ENCODE measurements around the gene PPFIBP2.

PPFIBP2 gene

GRCh38 chr11:7513234-7514098 lies at the start of gene PPFIBP2:
Gene PPFIBP2, plus strand, starts transcription at chr11:7513999. Its CDS starts 35,477 bp downstream, at chr11:7549476.
- peak; percentile 96 for ATAC-seq
- TF ChIP-seq BACH2 (CRISPR knock-in tag; IDR thresholded peaks at IDR 0.05; ENCODE audit: borderline replicate concordance), result no peak
- TF ChIP-seq PPARA (CRISPR knock-in tag; IDR thresholded peaks at IDR 0.05; ENCODE audit: borderline replicate concordance), result no peak
- no peak for TF ChIP-seq TOX (CRISPR knock-in tag; IDR thresholded peaks at IDR 0.05; ENCODE audit: borderline replicate concordance)
- no peak for TF ChIP-seq ZC3H10 (CRISPR knock-in tag; IDR thresholded peaks at IDR 0.05)
- no peak for TF ChIP-seq ESRRG (CRISPR knock-in tag; IDR thresholded peaks at IDR 0.05)
- no peak for TF ChIP-seq TCF4 (CRISPR knock-in tag; IDR thresholded peaks at IDR 0.05; ENCODE audit: borderline replicate concordance)
- TF ChIP-seq ZNF8 (CRISPR knock-in tag; IDR thresholded peaks at IDR 0.05), result no peak
- TF ChIP-seq ZNF70 (CRISPR knock-in tag; IDR thresholded peaks at IDR 0.05), result no peak
- no peak for TF ChIP-seq OSR1 (CRISPR knock-in tag; IDR thresholded peaks at IDR 0.05)
- no peak for TF ChIP-seq ZFP3 (CRISPR knock-in tag; IDR thresholded peaks at IDR 0.05)
- no peak for TF ChIP-seq POU6F1 (CRISPR knock-in tag; IDR thresholded peaks at IDR 0.05; ENCODE audit: borderline replicate concordance, low read depth)
- TF ChIP-seq, protein P1, sequence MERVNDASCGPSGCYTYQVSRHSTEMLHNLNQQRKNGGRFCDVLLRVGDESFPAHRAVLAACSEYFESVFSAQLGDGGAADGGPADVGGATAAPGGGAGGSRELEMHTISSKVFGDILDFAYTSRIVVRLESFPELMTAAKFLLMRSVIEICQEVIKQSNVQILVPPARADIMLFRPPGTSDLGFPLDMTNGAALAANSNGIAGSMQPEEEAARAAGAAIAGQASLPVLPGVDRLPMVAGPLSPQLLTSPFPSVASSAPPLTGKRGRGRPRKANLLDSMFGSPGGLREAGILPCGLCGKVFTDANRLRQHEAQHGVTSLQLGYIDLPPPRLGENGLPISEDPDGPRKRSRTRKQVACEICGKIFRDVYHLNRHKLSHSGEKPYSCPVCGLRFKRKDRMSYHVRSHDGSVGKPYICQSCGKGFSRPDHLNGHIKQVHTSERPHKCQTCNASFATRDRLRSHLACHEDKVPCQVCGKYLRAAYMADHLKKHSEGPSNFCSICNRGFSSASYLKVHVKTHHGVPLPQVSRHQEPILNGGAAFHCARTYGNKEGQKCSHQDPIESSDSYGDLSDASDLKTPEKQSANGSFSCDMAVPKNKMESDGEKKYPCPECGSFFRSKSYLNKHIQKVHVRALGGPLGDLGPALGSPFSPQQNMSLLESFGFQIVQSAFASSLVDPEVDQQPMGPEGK (CRISPR knock-in tag; IDR thresholded peaks at IDR 0.05; ENCODE audit: borderline replicate concordance), result no peak
- TF ChIP-seq, protein P2, sequence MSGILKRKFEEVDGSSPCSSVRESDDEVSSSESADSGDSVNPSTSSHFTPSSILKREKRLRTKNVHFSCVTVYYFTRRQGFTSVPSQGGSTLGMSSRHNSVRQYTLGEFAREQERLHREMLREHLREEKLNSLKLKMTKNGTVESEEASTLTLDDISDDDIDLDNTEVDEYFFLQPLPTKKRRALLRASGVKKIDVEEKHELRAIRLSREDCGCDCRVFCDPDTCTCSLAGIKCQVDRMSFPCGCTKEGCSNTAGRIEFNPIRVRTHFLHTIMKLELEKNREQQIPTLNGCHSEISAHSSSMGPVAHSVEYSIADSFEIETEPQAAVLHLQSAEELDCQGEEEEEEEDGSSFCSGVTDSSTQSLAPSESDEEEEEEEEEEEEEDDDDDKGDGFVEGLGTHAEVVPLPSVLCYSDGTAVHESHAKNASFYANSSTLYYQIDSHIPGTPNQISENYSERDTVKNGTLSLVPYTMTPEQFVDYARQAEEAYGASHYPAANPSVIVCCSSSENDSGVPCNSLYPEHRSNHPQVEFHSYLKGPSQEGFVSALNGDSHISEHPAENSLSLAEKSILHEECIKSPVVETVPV (CRISPR knock-in tag; IDR thresholded peaks at IDR 0.05), result no peak

DNA sequence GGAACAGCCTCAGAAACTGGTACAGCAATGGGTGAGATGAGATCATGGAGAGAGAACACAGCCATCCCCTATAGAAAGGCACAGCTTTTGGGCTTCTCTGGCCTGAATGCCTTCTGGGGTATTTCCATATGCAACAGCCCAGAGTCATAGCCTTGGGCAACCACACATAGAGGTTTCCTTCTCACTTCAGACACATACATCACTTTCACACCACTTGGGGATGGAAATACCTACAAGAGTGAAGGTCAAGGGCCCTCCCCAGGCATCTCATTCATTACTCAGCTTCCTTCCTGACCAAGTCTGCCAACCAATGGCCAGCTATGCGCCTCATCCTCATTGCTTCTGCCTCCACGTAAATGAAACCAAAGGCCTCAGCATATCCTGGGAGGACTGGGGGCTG lies 46.1 kb upstream of the PPFIBP2 start:
- no peak for TF ChIP-seq ZC3H10 (CRISPR knock-in tag; IDR thresholded peaks at IDR 0.05)
- TF ChIP-seq, protein P2 (CRISPR knock-in tag; IDR thresholded peaks at IDR 0.05), result no peak
- TF ChIP-seq ZNF70 (CRISPR knock-in tag; IDR thresholded peaks at IDR 0.05), result no peak
- TF ChIP-seq POU6F1 (CRISPR knock-in tag; IDR thresholded peaks at IDR 0.05; ENCODE audit: borderline replicate concordance, low read depth), result no peak
- TF ChIP-seq ZNF565 (CRISPR knock-in tag; conservative IDR thresholded peaks at IDR 0.05; ENCODE audit: low read depth), result no peak
- TF ChIP-seq ZNF8 (CRISPR knock-in tag; IDR thresholded peaks at IDR 0.05), result no peak
- no peak for TF ChIP-seq ARNTL (CRISPR knock-in tag; IDR thresholded peaks at IDR 0.05; ENCODE audit: borderline replicate concordance, low read depth)
- no peak for TF ChIP-seq GLIS3 (CRISPR knock-in tag; IDR thresholded peaks at IDR 0.05)
- TF ChIP-seq, protein P3, sequence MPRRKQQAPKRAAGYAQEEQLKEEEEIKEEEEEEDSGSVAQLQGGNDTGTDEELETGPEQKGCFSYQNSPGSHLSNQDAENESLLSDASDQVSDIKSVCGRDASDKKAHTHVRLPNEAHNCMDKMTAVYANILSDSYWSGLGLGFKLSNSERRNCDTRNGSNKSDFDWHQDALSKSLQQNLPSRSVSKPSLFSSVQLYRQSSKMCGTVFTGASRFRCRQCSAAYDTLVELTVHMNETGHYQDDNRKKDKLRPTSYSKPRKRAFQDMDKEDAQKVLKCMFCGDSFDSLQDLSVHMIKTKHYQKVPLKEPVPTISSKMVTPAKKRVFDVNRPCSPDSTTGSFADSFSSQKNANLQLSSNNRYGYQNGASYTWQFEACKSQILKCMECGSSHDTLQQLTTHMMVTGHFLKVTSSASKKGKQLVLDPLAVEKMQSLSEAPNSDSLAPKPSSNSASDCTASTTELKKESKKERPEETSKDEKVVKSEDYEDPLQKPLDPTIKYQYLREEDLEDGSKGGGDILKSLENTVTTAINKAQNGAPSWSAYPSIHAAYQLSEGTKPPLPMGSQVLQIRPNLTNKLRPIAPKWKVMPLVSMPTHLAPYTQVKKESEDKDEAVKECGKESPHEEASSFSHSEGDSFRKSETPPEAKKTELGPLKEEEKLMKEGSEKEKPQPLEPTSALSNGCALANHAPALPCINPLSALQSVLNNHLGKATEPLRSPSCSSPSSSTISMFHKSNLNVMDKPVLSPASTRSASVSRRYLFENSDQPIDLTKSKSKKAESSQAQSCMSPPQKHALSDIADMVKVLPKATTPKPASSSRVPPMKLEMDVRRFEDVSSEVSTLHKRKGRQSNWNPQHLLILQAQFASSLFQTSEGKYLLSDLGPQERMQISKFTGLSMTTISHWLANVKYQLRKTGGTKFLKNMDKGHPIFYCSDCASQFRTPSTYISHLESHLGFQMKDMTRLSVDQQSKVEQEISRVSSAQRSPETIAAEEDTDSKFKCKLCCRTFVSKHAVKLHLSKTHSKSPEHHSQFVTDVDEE (CRISPR knock-in tag; IDR thresholded peaks at IDR 0.05), result no peak
- no peak for TF ChIP-seq BACH2 (CRISPR knock-in tag; IDR thresholded peaks at IDR 0.05; ENCODE audit: borderline replicate concordance)
- TF ChIP-seq, protein P1 (CRISPR knock-in tag; IDR thresholded peaks at IDR 0.05; ENCODE audit: borderline replicate concordance), result no peak
- TF ChIP-seq SNAI2 (CRISPR knock-in tag; IDR thresholded peaks at IDR 0.05), result no peak
- ATAC-seq, result no peak

Measured in SK-N-SH treated with all-trans-retinoic acid at 6 μM for 48 hours (cell line).